Activated CD4-positive, alpha-beta T cell treated with anti-CD3 and anti-CD28 coated beads, Interleukin-2, amount 50 U/mL, for 1 hour (primary cell): Measurements from ENCODE around the gene SHISA4.
"Not testable (repeated sequence)": the region's sequence is repeated elsewhere in the genome, so short reads cannot be mapped to it uniquely, and the experiment has no call there.

Experiments used
- DNase-seq: peaks from one replicate; pipeline ENCODE4 v3.0.0-alpha.2; 2020

Gene SHISA4

GRCh38 chr1:201888282-201889089 lies at the start of gene SHISA4:
SHISA4 (plus strand) TSS chr1:201888898; CDS start chr1:201888995, 97 bp downstream.
- no peak for DNase-seq

DNA sequence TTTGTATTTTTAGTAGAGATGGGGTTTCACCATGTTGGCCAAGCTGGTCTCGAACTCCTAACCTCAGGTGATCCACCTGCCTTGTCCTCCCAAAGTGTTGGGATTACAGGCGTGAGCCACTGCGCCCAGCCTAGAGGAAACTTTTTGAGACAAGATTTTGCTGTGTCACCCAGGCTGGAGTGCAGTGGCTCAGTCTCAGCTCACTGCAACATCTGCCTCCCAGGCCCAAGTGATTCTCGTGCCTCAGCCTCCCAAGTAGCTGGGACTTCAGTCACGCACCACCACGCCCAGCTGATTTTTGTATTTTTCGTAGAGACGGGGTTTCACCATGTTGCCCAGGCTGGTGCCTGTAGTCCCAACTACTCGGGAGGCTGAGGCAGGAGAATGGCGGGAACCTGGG lies 49.6 kb upstream of the SHISA4 start:
- not testable (repeated sequence) for DNase-seq

DNA sequence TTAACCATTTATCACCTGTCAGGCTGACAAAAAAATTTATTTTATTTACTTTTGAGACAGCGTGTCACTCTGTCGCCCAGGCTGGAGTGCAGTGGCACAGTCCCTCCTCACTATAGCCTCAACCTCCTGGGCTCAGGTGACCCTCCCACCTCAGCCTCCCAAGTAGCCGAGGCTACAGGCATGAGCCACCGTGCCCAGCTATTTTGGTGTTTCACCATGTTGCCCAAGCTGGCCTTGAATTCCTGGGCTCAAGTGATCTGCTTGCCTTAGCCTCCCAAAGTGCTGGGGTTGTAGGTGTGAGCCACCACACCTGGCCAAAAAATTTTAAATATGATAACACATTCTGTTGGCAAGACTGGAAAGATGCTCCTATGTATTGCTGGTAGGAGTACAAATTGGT lies 48.6 kb upstream of the SHISA4 start:
- no peak for DNase-seq

GRCh38 chr1:201840490-201840889 lies 48.2 kb upstream of the SHISA4 start:
- DNase-seq, result no peak

DNA sequence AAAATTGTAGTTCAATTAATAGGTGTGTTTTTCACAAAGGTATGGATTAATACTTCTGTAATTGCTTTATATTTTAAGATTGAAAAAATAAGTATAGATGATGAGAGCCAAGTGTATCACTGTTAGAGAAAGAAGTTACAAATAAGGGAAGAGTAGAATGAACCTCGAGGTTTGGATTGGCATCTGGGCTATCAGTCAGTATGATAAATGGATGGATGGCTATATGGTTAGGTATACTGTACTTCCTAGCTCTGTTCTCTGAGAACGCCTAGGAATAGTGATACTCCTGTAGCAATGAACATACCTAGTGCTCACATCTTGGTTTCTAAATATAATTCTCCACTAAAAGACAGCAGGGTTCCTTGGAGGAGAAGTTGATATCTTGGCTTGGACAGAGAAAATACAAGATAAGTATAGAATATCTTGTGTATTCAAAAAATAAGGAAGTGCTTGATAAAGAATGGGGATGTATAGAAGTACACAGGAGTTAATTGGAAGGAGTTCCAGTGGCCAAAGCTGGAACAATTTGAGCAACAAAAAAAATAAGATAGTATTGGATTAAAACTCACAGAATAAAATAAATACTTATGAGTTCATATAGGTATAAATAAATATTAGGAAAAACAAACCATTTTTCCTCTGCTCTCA lies 47.3 kb upstream of the SHISA4 start:
- DNase-seq, result no peak

GRCh38 chr1:201842472-201843027 lies 46.1 kb upstream of the SHISA4 start:
- no peak for DNase-seq

GRCh38 chr1:201845331-201846083 lies 43.2 kb upstream of the SHISA4 start:
- no peak for DNase-seq

GRCh38 chr1:201847150-201847549 lies 41.5 kb upstream of the SHISA4 start:
- no peak for DNase-seq

DNA sequence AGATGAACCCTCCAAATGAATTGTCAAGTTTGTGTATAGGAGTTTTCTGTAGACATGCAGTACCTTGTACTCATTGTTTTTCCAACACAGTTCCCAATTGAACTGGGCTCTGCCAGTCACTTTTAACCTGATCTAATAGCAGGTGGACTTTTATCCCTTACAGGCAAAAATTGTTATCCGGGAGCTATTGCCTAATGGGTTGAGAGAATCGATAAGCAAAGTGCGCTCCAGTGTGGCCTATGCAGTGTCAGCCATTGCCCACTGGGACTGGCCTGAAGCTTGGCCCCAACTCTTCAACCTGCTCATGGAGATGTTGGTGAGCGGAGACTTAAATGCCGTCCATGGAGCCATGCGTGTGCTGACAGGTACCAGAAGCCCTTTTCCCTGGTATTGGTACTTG lies 40.5 kb upstream of the SHISA4 start:
- no peak for DNase-seq

DNA sequence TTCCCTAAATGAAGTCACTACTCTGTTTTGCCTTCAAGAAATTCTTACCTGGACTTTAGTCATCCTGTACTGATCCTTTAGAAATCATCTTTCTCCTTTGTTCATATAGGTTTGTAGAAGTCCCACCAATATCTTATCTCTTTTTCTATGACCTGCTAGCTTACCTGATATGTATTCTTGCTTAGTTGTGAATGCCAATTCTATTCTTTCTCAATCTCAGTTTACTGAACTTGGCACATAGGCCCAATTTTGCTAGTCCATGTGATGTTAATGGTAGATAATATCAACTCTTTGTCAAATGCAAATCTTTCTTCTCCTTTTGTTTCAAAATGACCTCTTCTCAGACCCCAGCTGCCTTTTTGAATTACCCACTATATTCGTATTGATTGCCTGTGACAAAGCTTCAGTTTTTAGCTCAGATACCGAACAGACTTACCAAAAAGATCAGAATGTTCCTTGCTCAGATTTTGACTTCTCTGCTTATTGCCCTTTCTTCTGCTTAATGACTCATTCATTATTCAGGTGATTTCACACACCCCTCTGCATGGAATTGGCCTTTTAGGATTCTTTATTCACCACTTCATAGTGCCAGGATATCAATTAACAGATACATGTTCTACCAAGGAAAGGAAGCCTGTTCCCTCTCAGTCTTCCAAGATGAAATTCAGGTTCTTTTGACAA lies 39.2 kb upstream of the SHISA4 start:
- no peak for DNase-seq

GRCh38 chr1:201850053-201850397 lies 38.7 kb upstream of the SHISA4 start:
- DNase-seq, result no peak

GRCh38 chr1:201851949-201852348 lies 36.7 kb upstream of the SHISA4 start:
- no peak for DNase-seq

- DNase-seq, result not testable (repeated sequence)
Observed at GRCh38 chr1:201856722-201857121, 32.0 kb upstream of the SHISA4 start.

DNA sequence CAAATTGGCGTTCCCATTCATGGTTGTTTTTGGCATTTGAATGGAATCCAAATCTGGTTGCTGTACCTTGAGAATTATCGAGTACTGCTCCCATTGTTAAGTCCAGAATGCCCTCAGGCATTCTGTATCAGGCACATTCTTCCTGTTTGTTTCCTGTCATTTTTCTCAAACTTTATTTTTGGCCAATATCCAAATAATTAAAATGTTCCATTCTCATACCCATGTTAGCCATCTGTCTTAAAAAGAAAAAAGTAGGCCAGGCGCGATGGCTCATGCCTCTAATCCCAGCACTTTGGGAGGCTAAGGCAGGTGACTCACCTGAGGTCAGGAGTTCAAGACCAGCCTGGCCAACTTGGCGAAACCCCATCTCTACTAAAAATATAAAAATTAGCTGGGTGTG lies 29.3 kb upstream of the SHISA4 start:
- DNase-seq, result no peak

DNA sequence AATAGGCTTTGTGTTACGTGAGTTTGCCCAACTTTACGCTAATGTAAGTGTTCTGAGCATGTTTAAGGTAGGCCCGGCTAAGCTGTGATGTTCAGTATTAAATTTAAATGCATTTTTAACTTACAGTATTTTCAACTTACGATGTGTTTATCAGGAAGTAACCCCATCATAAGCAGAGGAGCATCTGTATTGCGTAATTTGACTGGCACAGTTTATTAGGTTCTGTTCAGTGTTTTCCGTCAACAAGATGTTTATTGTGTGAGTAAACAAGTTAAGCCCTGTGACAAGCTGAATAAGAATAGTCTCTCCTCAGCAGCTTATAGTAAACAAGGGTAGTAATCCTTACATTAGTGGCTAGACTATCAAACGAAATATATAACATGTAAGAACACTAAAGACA lies 27.2 kb upstream of the SHISA4 start:
- DNase-seq, result no peak

- DNase-seq, result no peak
Observed at GRCh38 chr1:201870397-201870796, 18.3 kb upstream of the SHISA4 start.

GRCh38 chr1:201874672-201875071 lies 14.0 kb upstream of the SHISA4 start:
- no peak for DNase-seq

DNA sequence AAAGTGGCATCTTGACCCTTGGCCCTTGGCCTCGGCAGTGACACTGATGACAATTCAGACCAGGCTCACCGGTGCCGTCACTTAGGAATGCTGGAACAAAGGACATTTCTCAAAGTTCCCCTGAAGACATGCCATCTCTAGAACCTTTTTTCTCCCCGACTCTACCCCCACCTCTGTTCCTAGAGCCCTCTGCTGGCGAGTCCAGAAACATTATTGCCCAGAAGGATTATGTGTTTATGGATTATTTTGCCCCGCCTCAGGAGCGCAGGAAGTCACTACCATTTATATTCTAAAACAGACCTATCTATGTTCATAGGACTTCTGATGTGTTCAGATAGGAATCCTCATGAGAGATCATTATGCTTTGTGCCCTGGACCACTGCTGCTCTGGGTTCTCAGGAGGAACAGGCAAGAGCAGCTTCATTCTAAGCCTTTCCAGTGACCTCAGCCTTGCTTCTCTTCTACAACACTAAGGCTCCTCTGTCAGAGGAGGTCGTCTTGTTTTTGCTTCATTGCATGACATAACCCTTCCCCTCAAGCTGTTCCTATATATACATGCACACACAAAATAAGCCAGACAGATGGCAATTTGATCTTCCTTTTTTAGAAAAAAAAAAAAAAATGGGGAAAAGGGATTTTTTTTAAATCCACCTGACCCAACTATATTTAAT lies 12.4 kb upstream of the SHISA4 start:
- no peak for DNase-seq

DNA sequence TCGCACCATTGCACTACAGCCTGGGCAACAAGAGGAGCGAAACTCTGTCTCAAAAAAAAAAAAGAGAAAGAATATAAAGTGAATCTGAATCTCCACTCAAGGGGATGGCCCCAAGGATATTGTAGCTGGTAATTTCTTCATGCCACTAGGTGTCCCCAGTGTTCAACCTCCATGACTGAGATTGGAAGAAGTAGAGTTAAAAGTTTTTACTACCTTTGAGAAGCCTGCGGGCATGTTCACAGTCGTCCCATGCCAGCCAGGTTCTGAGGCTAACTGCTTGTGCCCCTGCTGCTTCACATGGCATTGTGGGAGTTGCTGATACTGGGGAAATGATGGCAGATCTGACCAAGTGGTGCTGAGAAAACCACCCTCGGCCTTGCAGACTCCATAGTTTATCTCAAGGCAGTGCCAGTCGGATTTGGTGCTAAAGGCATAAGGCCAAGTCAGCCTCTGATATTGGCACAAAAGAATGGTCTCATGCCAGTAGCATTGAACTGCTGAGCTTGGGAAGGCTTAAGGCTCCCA lies 10.8 kb upstream of the SHISA4 start:
- DNase-seq, result no peak

DNA sequence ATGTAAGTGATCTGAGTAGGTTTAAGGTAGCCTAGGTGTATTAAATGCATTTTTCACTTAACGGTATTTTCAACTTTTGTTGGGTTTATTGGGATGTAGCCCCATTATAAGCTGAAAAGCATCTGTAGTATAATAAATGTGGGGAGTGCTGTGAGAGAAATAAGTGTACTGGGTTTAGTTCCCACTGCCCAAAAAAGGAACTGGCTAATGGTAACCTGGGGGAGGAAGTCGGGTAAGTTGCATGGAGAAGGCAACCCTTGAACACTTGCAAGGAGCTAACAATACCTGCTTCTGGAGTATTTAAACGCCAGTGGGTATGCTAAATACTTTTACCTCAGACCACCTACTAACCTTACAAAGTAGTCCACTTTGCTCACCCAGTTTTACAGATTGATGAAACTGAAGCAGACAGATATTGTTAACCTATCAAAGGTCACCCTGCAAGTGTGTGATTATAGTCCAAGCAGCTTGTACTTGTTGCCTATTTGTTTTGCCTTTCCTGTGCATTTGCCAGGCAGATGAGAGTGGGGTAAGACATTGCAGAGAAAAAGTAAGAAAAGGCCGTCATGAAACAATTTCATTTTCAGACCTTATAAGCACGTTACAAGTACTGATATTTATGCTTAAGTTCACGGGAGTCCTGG lies 7.6 kb upstream of the SHISA4 start:
- no peak for DNase-seq

GRCh38 chr1:201881617-201882016 lies 7.1 kb upstream of the SHISA4 start:
- no peak for DNase-seq
